GM23338 (cell line): ENCODE data around the gene MUC5AC. TPM values are rescaled to one million over a fixed set of nuclear protein-coding genes. Genes with fewer than 3 reads are reported as not detected.

ENCODE experiments used
- ATAC-seq: fragments of 200-7000 bp; cut with Tn5 transposase; 3 replicates; pipeline ENCODE4 v1.9.1; 2020
- DNase-seq: peaks from one replicate; pipeline ENCODE4 v3.0.0-alpha.2; 2015; ENCODE audit warnings: low spot score
- H2AFZ ChIP-seq: fragments of 200-600 bp; sonication (generic); 2 replicates; pipeline ENCODE4 v1.8.0; 2016; ENCODE audit warnings: antibody characterized with exemption, mild to moderate bottlenecking, moderate library complexity
- H3F3A ChIP-seq: fragments of 200-600 bp; sonication (generic); replicated peaks from 2 replicates; pipeline ENCODE4 v1.8.0; 2017; ENCODE audit warnings: antibody characterized with exemption, mixed run types, low read depth
- H3K27ac ChIP-seq: fragments of 200-600 bp; sonication (generic); 2 replicates; pipeline ENCODE4 v1.6.1; 2016; ENCODE audit warnings: low read depth
- H3K27me3 ChIP-seq: fragments of 200-600 bp; sonication (generic); 2 replicates; pipeline ENCODE4 v1.8.0; 2016; ENCODE audit warnings: mild to moderate bottlenecking, mixed run types, moderate library complexity; ENCODE audit not compliant: insufficient read depth
- H3K36me3 ChIP-seq: fragments of 200-600 bp; sonication (generic); 2 replicates; pipeline ENCODE4 v1.8.0; 2016; ENCODE audit warnings: mild to moderate bottlenecking; ENCODE audit not compliant: insufficient read depth
- H3K4me1 ChIP-seq: fragments of 200-600 bp; sonication (generic); 2 replicates; pipeline ENCODE4 v1.8.0; 2016; ENCODE audit warnings: mild to moderate bottlenecking, moderate library complexity; ENCODE audit not compliant: insufficient read depth
- H3K4me2 ChIP-seq: fragments of 200-600 bp; sonication (generic); 2 replicates; pipeline ENCODE4 v1.7.1; 2017; ENCODE audit warnings: mixed run types
- H3K4me3 ChIP-seq: fragments of 200-600 bp; sonication (generic); 2 replicates; pipeline ENCODE4 v1.6.1; 2016; ENCODE audit warnings: mixed run types
- H3K79me2 ChIP-seq: fragments of 200-600 bp; sonication (generic); replicated peaks from 2 replicates; pipeline ENCODE4 v1.8.0; 2017; ENCODE audit warnings: mild to moderate bottlenecking; ENCODE audit not compliant: insufficient read depth
- H3K9me2 ChIP-seq: fragments of 200-600 bp; sonication (generic); 2 replicates; pipeline ENCODE4 v1.8.0; 2017; ENCODE audit not compliant: insufficient read depth
- H4K20me1 ChIP-seq: fragments of 200-600 bp; sonication (generic); replicated peaks from 2 replicates; pipeline ENCODE4 v1.8.0; 2017; ENCODE audit warnings: mild to moderate bottlenecking; ENCODE audit not compliant: insufficient read depth
- H3K27ac Mint-ChIP-seq: 2 replicates; pipeline ENCODE4 v1.8.0; 2020; ENCODE audit warnings: inconsistent platforms, mild to moderate bottlenecking, moderate library complexity, mixed read lengths
- H3K27me3 Mint-ChIP-seq: 3 replicates; pipeline ENCODE4 v1.8.0; 2022; ENCODE audit warnings: low read depth, mild to moderate bottlenecking, moderate library complexity, mixed read lengths, inconsistent platforms; ENCODE audit not compliant: insufficient read depth, poor library complexity
- H3K36me3 Mint-ChIP-seq: 3 replicates; pipeline ENCODE4 v1.8.0; 2021; ENCODE audit warnings: low read depth, mild to moderate bottlenecking, inconsistent platforms, moderate library complexity, mixed read lengths
- H3K4me1 Mint-ChIP-seq: 3 replicates; pipeline ENCODE4 v1.8.0; 2020; ENCODE audit warnings: mild to moderate bottlenecking, inconsistent platforms, mixed read lengths
- H3K4me3 Mint-ChIP-seq: 3 replicates; pipeline ENCODE4 v1.8.0; 2021; ENCODE audit warnings: moderate library complexity, mild to moderate bottlenecking, inconsistent platforms, mixed read lengths
- H3K9me3 Mint-ChIP-seq: 3 replicates; pipeline ENCODE4 v1.8.0; 2020; ENCODE audit warnings: moderate library complexity, mild to moderate bottlenecking, inconsistent platforms, mixed read lengths
- CREB1 ChIP-seq: fragments of 250-450 bp; sonication (Bioruptor Pico); IDR thresholded peaks from 2 replicates; pipeline ENCODE4 v1.5.0; 2020; ENCODE audit warnings: low read depth, mild to moderate bottlenecking, moderate library complexity
- CTCF ChIP-seq, 2 experiments: fragments of 200-600 bp in 1 of 2; sonication (generic) in 1 of 2; conservative IDR thresholded peaks; 2 replicates each; pipeline versions ENCODE4 v1.5.1 to v1.6.1; 2016 to 2017; ENCODE audit warnings: antibody characterized with exemption in 2 of 2, low read depth in 2 of 2, mild to moderate bottlenecking in 2 of 2, moderate library complexity in 1 of 2
- ETS1 ChIP-seq: IDR thresholded peaks from 2 replicates; pipeline ENCODE4 v1.6.1; 2016; ENCODE audit warnings: antibody characterized with exemption
- EZH2phosphoT487 ChIP-seq: fragments of 200-600 bp; sonication (generic); IDR thresholded peaks from one replicate; pipeline ENCODE4 v1.8.1; 2018; ENCODE audit warnings: antibody characterized with exemption; ENCODE audit not compliant: unreplicated experiment
- JUNB ChIP-seq: IDR thresholded peaks from one replicate; pipeline ENCODE4 v1.6.1; 2016; ENCODE audit warnings: antibody characterized with exemption; ENCODE audit not compliant: unreplicated experiment
- POLR2AphosphoS5 ChIP-seq: IDR thresholded peaks from 2 replicates; pipeline ENCODE4 v1.6.1; 2016; ENCODE audit warnings: antibody characterized with exemption, low read depth
- ZNF114 ChIP-seq: fragments of 250-450 bp; sonication (Bioruptor Pico); IDR thresholded peaks from 2 replicates; pipeline ENCODE4 v1.5.0; 2020; ENCODE audit warnings: mild to moderate bottlenecking, moderate library complexity
- ZNF331 ChIP-seq: fragments of 250-450 bp; sonication (Bioruptor Pico); IDR thresholded peaks from 2 replicates; pipeline ENCODE4 v1.5.0; 2020; ENCODE audit warnings: low read depth, mild to moderate bottlenecking, moderate library complexity
- polyA plus RNA-seq: library from polyadenylated mRNA; unstranded; fragments of >200 nt; fragmentation: Nextera tagmentation; extraction: Ambion mirVana; gene quantifications from 2 replicates; pipeline ENCODE4 v1.2.1, GENCODE V29; 2016
- total RNA-seq: library from RNA; depleted of rRNA; stranded (reverse); fragments of >200 nt; shearing (Covaris generic); gene quantifications from 2 replicates; pipeline ENCODE4 v1.2.3, GENCODE V29; 2014

Gene MUC5AC
- total and polyA plus RNA-seq, 2 experiments from 2014 or later, result not detected

GRCh38 chr11:1235901-1236315 lies 78.2 kb downstream of the MUC5AC start:
- Histone ChIP-seq H3K79me2 (no peaks in the 10 kb centered on the region), H3F3A (no peaks in the 10 kb centered on the region), H3K27ac (no peak overlapping the region), H4K20me1 (no peaks in the 10 kb centered on the region), H3K9me2 (no peaks in the 10 kb centered on the region), H3K4me3 (no peak overlapping the region), H3K36me3 (no peaks in the 10 kb centered on the region), H2AFZ (no peak overlapping the region), H3K27me3 (no peaks in the 10 kb centered on the region), H3K4me1 (no peaks in the 10 kb centered on the region), H3K4me2 (no peak overlapping the region)
- no peaks in the 10 kb centered on the region for H3K36me3 Mint-ChIP-seq
- no peaks in the 10 kb centered on the region; the same call in 1 of the 3 replicates for H3K9me3 Mint-ChIP-seq
- H3K27me3 Mint-ChIP-seq, result peaks cover 2% of the 10 kb centered on the region
- no peak overlapping the region for H3K4me3 Mint-ChIP-seq
- H3K4me1 Mint-ChIP-seq, result no peaks in the 10 kb centered on the region
- TF ChIP-seq JUNB, result no peak
- no peak overlapping the region for H3K27ac Mint-ChIP-seq
- DNase-seq (no peak), ATAC-seq (no peak)

GRCh38 chr11:1236316-1237127 lies 78.8 kb downstream of the MUC5AC start:
- Mint-ChIP-seq H3K27ac (no peak overlapping the region), H3K4me1 (no peaks in the 10 kb centered on the region), H3K9me3 (peaks cover 3% of the 10 kb centered on the region), H3K36me3 (no peaks in the 10 kb centered on the region), H3K27me3 (peaks cover 2% of the 10 kb centered on the region), H3K4me3 (no peak overlapping the region)
- TF ChIP-seq JUNB (no peak), CREB1 (no peak), EZH2phosphoT487 (no peak), ZNF114 (CRISPR knock-in tag) (no peak), CTCF (conservative IDR thresholded peaks at IDR 0.05; ENCODE audit: low read depth in 2 of 2) (no peak), POLR2AphosphoS5 (no peak), ZNF331 (CRISPR knock-in tag) (no peak)
- Histone ChIP-seq H3K4me1 (no peaks in the 10 kb centered on the region), H3K9me2 (no peaks in the 10 kb centered on the region), H2AFZ (no peak overlapping the region), H4K20me1 (no peaks in the 10 kb centered on the region), H3K36me3 (no peaks in the 10 kb centered on the region), H3K27ac (no peak overlapping the region), H3F3A (no peaks in the 10 kb centered on the region), H3K4me3 (no peak overlapping the region), H3K27me3 (no peaks in the 10 kb centered on the region), H3K79me2 (no peaks in the 10 kb centered on the region), H3K4me2 (no peak overlapping the region)
- ATAC-seq (no peak), DNase-seq (no peak)

- Histone ChIP-seq H3K9me2 (no peaks in the 10 kb centered on the region), H3K4me2 (no peak overlapping the region), H4K20me1 (no peaks in the 10 kb centered on the region), H3K79me2 (no peaks in the 10 kb centered on the region), H3K27me3 (no peaks in the 10 kb centered on the region), H3K4me1 (no peaks in the 10 kb centered on the region), H3F3A (no peaks in the 10 kb centered on the region), H3K36me3 (no peaks in the 10 kb centered on the region), H2AFZ (no peak overlapping the region), H3K4me3 (no peak overlapping the region), H3K27ac (no peak overlapping the region)
- Mint-ChIP-seq H3K4me1 (no peaks in the 10 kb centered on the region), H3K9me3 (peaks cover 10% of the 10 kb centered on the region), H3K27ac (no peak overlapping the region), H3K27me3 (peaks cover 3% of the 10 kb centered on the region), H3K36me3 (0 out of 3 replicates have a peak, but pooled peaks cover 4% of the 10 kb centered on the region), H3K4me3 (no peak overlapping the region)
- DNase-seq (no peak), ATAC-seq (no peak)
- no peak for TF ChIP-seq POLR2AphosphoS5
- no peak for TF ChIP-seq ETS1
These were observed 79.4 kb downstream of the MUC5AC start for GRCh38 chr11:1237128-1237580.
